Measurements from ENCODE around the gene SENP8.
"Not testable (repeated sequence)": the region's sequence is repeated elsewhere in the genome, so short reads cannot be mapped to it uniquely, and the experiment has no call there.

SENP8 gene

DNA sequence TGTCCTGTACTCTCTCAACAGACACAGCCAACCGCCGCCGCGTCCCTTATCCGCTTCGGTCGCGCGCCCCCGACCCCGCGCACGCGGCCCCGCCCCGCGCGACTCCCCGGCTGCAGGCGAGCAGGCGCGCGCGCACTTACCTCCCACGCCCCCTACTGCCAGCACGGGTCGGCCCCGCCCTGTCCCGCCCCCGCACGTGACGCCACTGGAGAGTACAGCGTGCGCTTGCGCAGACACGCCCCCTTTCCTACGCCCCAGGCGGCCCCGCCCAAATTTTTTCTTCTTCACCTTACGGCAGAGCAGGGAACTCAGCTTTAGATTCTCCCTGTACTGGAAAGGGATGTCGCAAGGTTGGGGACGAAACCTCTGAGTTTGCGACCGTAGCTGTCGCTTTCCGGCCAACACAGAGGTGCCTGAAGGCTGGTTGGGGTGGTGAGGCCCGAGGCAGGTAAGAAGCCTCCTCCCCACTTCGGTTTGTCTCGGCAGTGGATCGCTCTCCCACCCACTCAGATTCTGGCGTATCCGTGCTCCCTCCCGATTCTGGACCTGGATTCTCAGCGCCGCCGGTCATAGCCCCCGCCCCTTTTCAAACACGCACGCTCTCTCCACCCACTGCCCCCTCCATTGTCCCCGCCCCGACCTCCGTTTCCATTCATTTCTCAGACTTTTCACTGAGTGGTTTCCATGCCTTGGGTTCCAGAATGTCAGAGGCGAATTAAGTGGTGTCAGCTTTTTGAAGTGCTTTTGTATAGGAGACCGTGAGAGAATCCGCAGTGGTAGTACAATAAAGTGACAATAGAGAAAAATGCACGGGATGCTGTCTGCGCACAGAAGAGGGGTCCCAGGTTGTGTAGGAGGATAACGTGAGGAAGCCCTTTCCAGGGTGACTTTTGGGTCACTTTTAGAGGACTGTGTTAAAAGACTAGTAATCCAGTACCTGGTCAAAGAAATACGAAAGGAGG lies at the start of gene SENP8, which contains the start of gene MYO9A:
TSS of gene SENP8 (plus strand) at position 387 of the 962 bp plus-strand sequence. CDS start 21,221 bp downstream, outside the sequence.
TSS of gene MYO9A (minus strand) at position 134 of the 962 bp plus-strand sequence. CDS start 71,587 bp downstream, outside the sequence.
- peaks cover 34% of the 10 kb centered on the region for H4K20me1 ChIP-seq (ENCODE audit: insufficient read depth, low read length)
- peak within 1 kb of the TSS; percentile 87 for H3K4me3 ChIP-seq (ENCODE audit: low read length)
- peaks cover 14% of the 10 kb centered on the region for H3K4me1 ChIP-seq (ENCODE audit: low read length)
- H3K36me3 ChIP-seq (replicated peaks; ENCODE audit: low read depth, low read length), result no peaks in the 10 kb centered on the region
- peak within 1 kb of the TSS; percentile 82 for H3K27ac ChIP-seq (ENCODE audit: low read length)
- H3K9me3 ChIP-seq (ENCODE audit: insufficient read depth, low read length), result no peaks in the 10 kb centered on the region
- peak within 1 kb of the TSS; percentile 54 for H2AFZ ChIP-seq (ENCODE audit: low read depth, low read length)
- no peaks in the 10 kb centered on the region for H3K27me3 ChIP-seq (ENCODE audit: low read depth, low read length)
- peaks cover 48% of the 10 kb centered on the region for H3K79me2 ChIP-seq (ENCODE audit: low read length)
- peak within 1 kb of the TSS; percentile 84 for H3K9ac ChIP-seq (ENCODE audit: low read length)
- TF ChIP-seq EZH2phosphoT487 (IDR thresholded peaks at IDR 0.05; ENCODE audit: low read depth) (no peak), CTCF (IDR thresholded peaks at IDR 0.05; ENCODE audit: low read depth, low read length) (no peak; the same call in 1 of the 2 replicates)
- peak within 1 kb of the TSS; percentile 92 for H3K4me2 ChIP-seq (ENCODE audit: low read length)

- Histone ChIP-seq H3K4me2 (ENCODE audit: low read length) (no peak overlapping the region), H3K27me3 (ENCODE audit: low read depth, low read length) (no peaks in the 10 kb centered on the region), H3K9ac (ENCODE audit: low read length) (no peak overlapping the region), H4K20me1 (ENCODE audit: insufficient read depth, low read length) (peaks cover 15% of the 10 kb centered on the region; the same call in 1 of the 2 replicates), H2AFZ (ENCODE audit: low read depth, low read length) (no peak overlapping the region), H3K4me3 (ENCODE audit: low read length) (no peak overlapping the region), H3K36me3 (replicated peaks; ENCODE audit: low read depth, low read length) (no peaks in the 10 kb centered on the region), H3K9me3 (ENCODE audit: insufficient read depth, low read length) (no peaks in the 10 kb centered on the region), H3K27ac (ENCODE audit: low read length) (no peak overlapping the region), H3K79me2 (ENCODE audit: low read length) (peaks cover 55% of the 10 kb centered on the region), H3K4me1 (ENCODE audit: low read length) (peaks cover 26% of the 10 kb centered on the region)
- TF ChIP-seq EZH2phosphoT487 (IDR thresholded peaks at IDR 0.05; ENCODE audit: low read depth) (no peak), CTCF (IDR thresholded peaks at IDR 0.05; ENCODE audit: low read depth, low read length) (no peak)
Measured at GRCh38 chr15:72068856-72069255, 49.3 kb upstream of the SENP8 start.

GRCh38 chr15:72070817-72071447 lies 47.3 kb upstream of the SENP8 start:
- H3K4me1 ChIP-seq (ENCODE audit: low read length), result peaks cover 34% of the 10 kb centered on the region
- TF ChIP-seq EZH2phosphoT487 (IDR thresholded peaks at IDR 0.05; ENCODE audit: low read depth), result no peak
- TF ChIP-seq CTCF (IDR thresholded peaks at IDR 0.05; ENCODE audit: low read depth, low read length), result no peak
- H4K20me1 ChIP-seq (ENCODE audit: insufficient read depth, low read length), result peaks cover 22% of the 10 kb centered on the region; the same call in 1 of the 2 replicates
- no peaks in the 10 kb centered on the region for H3K27me3 ChIP-seq (ENCODE audit: low read depth, low read length)
- no peaks in the 10 kb centered on the region for H3K36me3 ChIP-seq (replicated peaks; ENCODE audit: low read depth, low read length)
- H3K79me2 ChIP-seq (ENCODE audit: low read length), result peaks cover 51% of the 10 kb centered on the region
- no peak overlapping the region for H3K9ac ChIP-seq (ENCODE audit: low read length)
- no peaks in the 10 kb centered on the region for H3K9me3 ChIP-seq (ENCODE audit: insufficient read depth, low read length)
- H3K27ac ChIP-seq (ENCODE audit: low read length), result no peak overlapping the region
- H3K4me3 ChIP-seq (ENCODE audit: low read length), result no peak overlapping the region
- H3K4me2 ChIP-seq (ENCODE audit: low read length), result peak overlapping the region; percentile 47
- no peak overlapping the region for H2AFZ ChIP-seq (ENCODE audit: low read depth, low read length)

- H3K36me3 ChIP-seq (replicated peaks; ENCODE audit: low read depth, low read length); H3K9ac ChIP-seq (ENCODE audit: low read length); H3K27ac ChIP-seq (ENCODE audit: low read length); H3K27me3 ChIP-seq (ENCODE audit: low read depth, low read length); H2AFZ ChIP-seq (ENCODE audit: low read depth, low read length); H3K9me3 ChIP-seq (ENCODE audit: insufficient read depth, low read length): not testable (repeated sequence)
- peaks cover 52% of the 10 kb centered on the region for H3K79me2 ChIP-seq (ENCODE audit: low read length)
- H3K4me1 ChIP-seq (ENCODE audit: low read length), result peaks cover 34% of the 10 kb centered on the region
- peak overlapping the region; percentile 19; the same call in 1 of the 2 replicates for H3K4me3 ChIP-seq (ENCODE audit: low read length)
- peak overlapping the region; percentile 47 for H3K4me2 ChIP-seq (ENCODE audit: low read length)
- peaks cover 22% of the 10 kb centered on the region; the same call in 1 of the 2 replicates for H4K20me1 ChIP-seq (ENCODE audit: insufficient read depth, low read length)
Measured at GRCh38 chr15:72071448-72071825, 46.8 kb upstream of the SENP8 start.
